Measurements from ENCODE around the gene SLC25A36.

- TF ChIP-seq CTCF (IDR thresholded peaks at IDR 0.05; ENCODE audit: extremely low read depth in 1 of 2, insufficient read depth in 1 of 2, low read depth in 1 of 2, low read length in 2 of 2) (no peak), MYC (IDR thresholded peaks at IDR 0.05; ENCODE audit: low read depth, low read length) (no peak), POLR2A (IDR thresholded peaks at IDR 0.05; ENCODE audit: low read depth, low read length) (no peak), EZH2 (IDR thresholded peaks at IDR 0.05; ENCODE audit: borderline replicate concordance, low read depth, low read length, severe bottlenecking) (no peak), POLR2AphosphoS5 (IDR thresholded peaks at IDR 0.05; ENCODE audit: insufficient read depth, low read depth, low read length) (no peak), GATA2 (IDR thresholded peaks at IDR 0.05; ENCODE audit: insufficient read depth, insufficient read length, low read depth, low read length) (no peak), MAX (IDR thresholded peaks at IDR 0.05; ENCODE audit: insufficient read depth, insufficient read length) (no peak), JUN (IDR thresholded peaks at IDR 0.05; ENCODE audit: borderline replicate concordance, insufficient read depth, insufficient read length, low read depth) (no peak), FOS (IDR thresholded peaks at IDR 0.05; ENCODE audit: borderline replicate concordance, insufficient read depth, low read length) (no peak)
Measured at GRCh38 chr3:140914384-140914945, 27.2 kb upstream of the SLC25A36 start.

All from endothelial cell of umbilical vein (primary cell).